Activated T-helper 1 cell treated with anti-CD3 and anti-CD28 coated beads, Interleukin-12 subunit alpha, Interleukin-12 subunit beta, Interleukin-2, Interleukin-4 antibody, amounts not matched to agents 30 ng/mL and 10 ng/mL and 1 ng/mL, durations not matched to agents 14 hours and 24 hours and 36 hours (primary cell): ENCODE data around the gene CYP46A1. TPM values are rescaled to one million over a fixed set of nuclear protein-coding genes. Genes with fewer than 3 reads are reported as not detected.

Experiments used
- DNase-seq: peaks from one replicate; pipeline ENCODE4 v3.0.0; 2021; ENCODE audit warnings: low spot score
- H3K27ac Mint-ChIP-seq: one replicate; pipeline ENCODE4 v1.8.0; 2021; ENCODE audit warnings: mild to moderate bottlenecking, mixed read lengths
- H3K27me3 Mint-ChIP-seq: one replicate; pipeline ENCODE4 v1.8.0; 2022; ENCODE audit warnings: mild to moderate bottlenecking, moderate library complexity, mixed read lengths; ENCODE audit not compliant: insufficient read depth
- H3K36me3 Mint-ChIP-seq: one replicate; pipeline ENCODE4 v1.8.0; 2021; ENCODE audit warnings: low read depth, mixed read lengths
- H3K4me1 Mint-ChIP-seq: one replicate; pipeline ENCODE4 v1.8.0; 2021; ENCODE audit warnings: low read depth, mixed read lengths
- H3K4me3 Mint-ChIP-seq: one replicate; pipeline ENCODE4 v1.8.0; 2021; ENCODE audit warnings: mild to moderate bottlenecking, moderate library complexity, mixed read lengths
- H3K9me3 Mint-ChIP-seq: one replicate; pipeline ENCODE4 v1.8.0; 2021; ENCODE audit warnings: mixed read lengths
- intact Hi-C: fragments of 100-400 bp; cut with micrococcal nuclease; formaldehyde crosslinking; loops from one replicate; pipeline ENCODE4 v1.15.1; 2024
- total RNA-seq: library from RNA; stranded (reverse); gene quantifications from 2 replicates; pipeline ENCODE4 v1.2.3, GENCODE V29; 2022

The CYP46A1 gene
- total RNA-seq, 1 donor from 2014 or later, result not detected

- Mint-ChIP-seq H3K4me1 (no peaks in the 10 kb centered on the region), H3K36me3 (no peaks in the 10 kb centered on the region), H3K27ac (no peak overlapping the region), H3K9me3 (no peaks in the 10 kb centered on the region), H3K4me3 (no peak overlapping the region), H3K27me3 (peaks cover 16% of the 10 kb centered on the region)
- intact Hi-C loops, result no loop called here
- no peak for DNase-seq
Observed at GRCh38 chr14:99648027-99648784, 35.9 kb upstream of the CYP46A1 start.

GRCh38 chr14:99649219-99649618 lies 34.9 kb upstream of the CYP46A1 start:
- no peak overlapping the region for H3K4me3 Mint-ChIP-seq

GRCh38 chr14:99649643-99650042 lies 34.5 kb upstream of the CYP46A1 start:
- no peaks in the 10 kb centered on the region for H3K9me3 Mint-ChIP-seq
- no peak overlapping the region for H3K27ac Mint-ChIP-seq
- no peaks in the 10 kb centered on the region for H3K4me1 Mint-ChIP-seq
- no peak overlapping the region for H3K4me3 Mint-ChIP-seq
- H3K27me3 Mint-ChIP-seq, result peaks cover 14% of the 10 kb centered on the region
- intact Hi-C loops, result no loop called here
- no peak for DNase-seq
- H3K36me3 Mint-ChIP-seq, result no peaks in the 10 kb centered on the region

More at GRCh38 chr14:99649219-99649618, 34.9 kb upstream of the CYP46A1 start:
- Mint-ChIP-seq H3K9me3 (no peaks in the 10 kb centered on the region), H3K36me3 (no peaks in the 10 kb centered on the region), H3K4me1 (no peaks in the 10 kb centered on the region), H3K27me3 (peaks cover 9% of the 10 kb centered on the region), H3K27ac (no peak overlapping the region)
- DNase-seq, result no peak
- intact Hi-C loops, result no loop called here

- no peak overlapping the region for H3K27ac Mint-ChIP-seq
- H3K36me3 Mint-ChIP-seq, result no peaks in the 10 kb centered on the region
- peaks cover 14% of the 10 kb centered on the region for H3K27me3 Mint-ChIP-seq
- DNase-seq, result no peak
- no peaks in the 10 kb centered on the region for H3K9me3 Mint-ChIP-seq
- intact Hi-C loops, result no loop called here
- H3K4me3 Mint-ChIP-seq, result no peak overlapping the region
- H3K4me1 Mint-ChIP-seq, result no peaks in the 10 kb centered on the region
Observed at GRCh38 chr14:99650189-99650588, 33.9 kb upstream of the CYP46A1 start.

- Mint-ChIP-seq H3K27ac (no peak overlapping the region), H3K36me3 (no peaks in the 10 kb centered on the region), H3K27me3 (peaks cover 9% of the 10 kb centered on the region), H3K9me3 (no peaks in the 10 kb centered on the region), H3K4me1 (no peaks in the 10 kb centered on the region), H3K4me3 (no peak overlapping the region)
- DNase-seq, result no peak
- intact Hi-C loops, result no loop called here
Observed at GRCh38 chr14:99651953-99652746, 31.9 kb upstream of the CYP46A1 start.

GRCh38 chr14:99654235-99654985 lies 29.7 kb upstream of the CYP46A1 start:
- H3K27me3 Mint-ChIP-seq, result peaks cover 23% of the 10 kb centered on the region
- intact Hi-C loops, result no loop called here
- no peaks in the 10 kb centered on the region for H3K36me3 Mint-ChIP-seq
- no peak overlapping the region for H3K4me3 Mint-ChIP-seq
- H3K4me1 Mint-ChIP-seq, result no peaks in the 10 kb centered on the region
- H3K27ac Mint-ChIP-seq, result no peak overlapping the region
- no peaks in the 10 kb centered on the region for H3K9me3 Mint-ChIP-seq
- DNase-seq, result no peak

GRCh38 chr14:99655521-99655920 lies 28.6 kb upstream of the CYP46A1 start:
- Mint-ChIP-seq H3K9me3 (no peaks in the 10 kb centered on the region), H3K27me3 (peaks cover 31% of the 10 kb centered on the region), H3K27ac (no peak overlapping the region), H3K4me1 (no peaks in the 10 kb centered on the region), H3K36me3 (no peaks in the 10 kb centered on the region), H3K4me3 (no peak overlapping the region)
- intact Hi-C loops, result no loop called here
- DNase-seq, result no peak

- Mint-ChIP-seq H3K4me3 (no peak overlapping the region), H3K36me3 (no peaks in the 10 kb centered on the region)
- no peak for DNase-seq
Observed at GRCh38 chr14:99656171-99656570, 27.9 kb upstream of the CYP46A1 start.

GRCh38 chr14:99657645-99658155 lies 26.4 kb upstream of the CYP46A1 start:
- DNase-seq, result no peak
- Mint-ChIP-seq H3K27ac (no peak overlapping the region), H3K9me3 (no peaks in the 10 kb centered on the region), H3K4me1 (no peaks in the 10 kb centered on the region), H3K36me3 (no peaks in the 10 kb centered on the region), H3K4me3 (no peak overlapping the region), H3K27me3 (peaks cover 42% of the 10 kb centered on the region)
- intact Hi-C loops, result no loop called here

More at GRCh38 chr14:99656171-99656570, 27.9 kb upstream of the CYP46A1 start:
- intact Hi-C loops, result no loop called here
- H3K27ac Mint-ChIP-seq, result no peak overlapping the region
- no peaks in the 10 kb centered on the region for H3K4me1 Mint-ChIP-seq
- H3K27me3 Mint-ChIP-seq, result peaks cover 37% of the 10 kb centered on the region
- no peaks in the 10 kb centered on the region for H3K9me3 Mint-ChIP-seq

- Mint-ChIP-seq H3K36me3 (no peaks in the 10 kb centered on the region), H3K4me1 (no peaks in the 10 kb centered on the region), H3K27me3 (peaks cover 45% of the 10 kb centered on the region), H3K4me3 (no peak overlapping the region), H3K27ac (no peak overlapping the region), H3K9me3 (no peaks in the 10 kb centered on the region)
- intact Hi-C loops, result no loop called here
- no peak for DNase-seq
Observed at GRCh38 chr14:99658218-99658845, 25.8 kb upstream of the CYP46A1 start.

GRCh38 chr14:99659333-99659741 lies 24.8 kb upstream of the CYP46A1 start:
- intact Hi-C loops, result no loop called here
- Mint-ChIP-seq H3K4me1 (no peaks in the 10 kb centered on the region), H3K36me3 (no peaks in the 10 kb centered on the region), H3K27me3 (peaks cover 41% of the 10 kb centered on the region), H3K9me3 (no peaks in the 10 kb centered on the region), H3K4me3 (no peak overlapping the region), H3K27ac (no peak overlapping the region)
- DNase-seq, result no peak

- Mint-ChIP-seq H3K9me3 (no peaks in the 10 kb centered on the region), H3K4me1 (no peaks in the 10 kb centered on the region), H3K36me3 (no peaks in the 10 kb centered on the region), H3K27me3 (peaks cover 37% of the 10 kb centered on the region), H3K4me3 (no peak overlapping the region), H3K27ac (no peak overlapping the region)
- DNase-seq, result no peak
- intact Hi-C loops, result no loop called here
Observed at GRCh38 chr14:99660006-99660566, 24.0 kb upstream of the CYP46A1 start.
